Prostate gland (tissue), 2 donors: ENCODE results near the gene TRIO. TPM values are rescaled to one million over a fixed set of nuclear protein-coding genes. Genes with fewer than 3 reads are reported as not detected.

Experiments used
- DNase-seq: peaks from one replicate; pipeline ENCODE4 v3.0.0-alpha.2; 2019; ENCODE audit warnings: low spot score
- H3K27ac ChIP-seq, 2 donors: fragments of 200-600 bp; sonication (generic); 2 replicates each; pipeline ENCODE4 v1.5.1; 2017 to 2019
- H3K27me3 ChIP-seq: fragments of 200-600 bp; sonication (generic); replicated peaks from 2 replicates; pipeline ENCODE4 v1.5.1; 2019; ENCODE audit not compliant: insufficient read depth
- H3K36me3 ChIP-seq, 2 donors: fragments of 200-600 bp; sonication (generic); 1 replicate in 1 of 2; 2 replicates in 1 of 2; pipeline versions ENCODE4 v1.5.1 to v1.8.1; 2017 to 2019
- H3K4me1 ChIP-seq: fragments of 200-600 bp; sonication (generic); replicated peaks from 2 replicates; pipeline ENCODE4 v1.5.1; 2019
- H3K4me3 ChIP-seq, 2 donors: fragments of 200-600 bp; sonication (generic); 2 replicates each; pipeline ENCODE4 v1.5.1; 2017 to 2019
- H3K9me3 ChIP-seq: fragments of 200-600 bp; sonication (generic); 2 replicates; pipeline ENCODE4 v1.5.1; 2017
- CTCF ChIP-seq, 4 experiments: fragments of 200-600 bp in 2 of 4; fragments of 450-650 bp in 2 of 4; sonication (generic) in 2 of 4; IDR thresholded peaks; 1 replicate in 3 of 4; 2 replicates in 1 of 4; pipeline ENCODE4 v1.5.1; 2016 to 2019; ENCODE audit warnings: antibody characterized with exemption in 4 of 4, mild to moderate bottlenecking in 2 of 4, moderate library complexity in 2 of 4
- POLR2A ChIP-seq: fragments of 450-650 bp; IDR thresholded peaks from one replicate; pipeline ENCODE4 v1.6.1; 2016; ENCODE audit warnings: antibody characterized with exemption, mild to moderate bottlenecking
- POLR2AphosphoS5 ChIP-seq: sonication (generic); formaldehyde crosslinking; IDR thresholded peaks from one replicate; pipeline ENCODE4 v1.6.1; 2017; ENCODE audit warnings: antibody characterized with exemption
- WGBS: methylation state at CpG from one replicate; pipeline ENCODE4 v1.1.5; 2018; 5-methylcytosine and 5-hydroxymethylcytosine counted together
- intact Hi-C: fragments of 100-400 bp; cut with DNase I; formaldehyde crosslinking; loops from one replicate; pipeline ENCODE4 v1.14.2; 2022
- total RNA-seq, 2 donors: library from RNA; depleted of rRNA; stranded (reverse); fragments of >200 nt; gene quantifications; one replicate each; pipeline ENCODE4 v1.1.0, GENCODE V29; 2016

TRIO gene
- total RNA-seq, 2 donors from 2014 or later: 90.3 to 197 TPM

DNA sequence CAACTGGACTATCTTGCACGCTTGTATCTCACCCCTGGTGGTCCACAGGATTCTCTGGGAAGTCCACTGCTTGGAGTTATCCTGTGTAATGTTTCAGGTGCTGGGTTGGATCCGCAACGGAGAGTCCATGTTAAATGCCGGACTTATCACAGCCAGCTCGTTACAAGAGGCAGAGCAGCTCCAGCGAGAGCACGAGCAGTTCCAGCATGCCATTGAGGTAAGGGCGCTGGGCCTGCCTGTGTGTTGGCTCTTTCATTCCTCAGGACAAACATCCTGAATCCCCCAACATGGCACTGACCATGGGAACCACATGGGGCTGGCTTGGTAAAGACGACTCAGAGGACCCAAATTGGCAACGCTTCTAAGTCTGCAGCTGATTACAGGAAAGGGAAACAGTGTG, 223.6 kb downstream of the TRIO start:
- 86% methylated on average over 10 of the region's 10 CpGs for WGBS
- no peak overlapping the region for H3K27ac ChIP-seq
- H3K4me3 ChIP-seq: no peak overlapping the region
- intact Hi-C loops: loop anchor here (10.0 kb wide), 1 partner anchor 278 kb away; no protein-coding TSS in a partner anchor
- no peak for DNase-seq
- H3K36me3 ChIP-seq: peaks cover 6 to 7% of the 10 kb centered on the region in 2 donors
- H3K27me3 ChIP-seq: no peaks in the 10 kb centered on the region
- H3K4me1 ChIP-seq: no peaks in the 10 kb centered on the region
- no peak for TF ChIP-seq POLR2AphosphoS5
- TF ChIP-seq CTCF (IDR thresholded peaks at IDR 0.05): no peak
- TF ChIP-seq POLR2A: no peak
- H3K9me3 ChIP-seq: no peaks in the 10 kb centered on the region

- TF ChIP-seq POLR2A (no peak), CTCF (IDR thresholded peaks at IDR 0.05) (no peak), POLR2AphosphoS5 (no peak)
- Histone ChIP-seq H3K4me1 (no peaks in the 10 kb centered on the region), H3K27me3 (no peaks in the 10 kb centered on the region), H3K4me3 (no peak overlapping the region), H3K36me3 (peaks cover 6 to 7% of the 10 kb centered on the region in 2 donors), H3K27ac (no peak overlapping the region), H3K9me3 (no peaks in the 10 kb centered on the region)
- DNase-seq: no peak
- intact Hi-C loops: loop anchor here (10.0 kb wide), 1 partner anchor 277 kb away; no protein-coding TSS in a partner anchor
- 79% methylated on average over 3 of the region's 3 CpGs for WGBS
Observed at GRCh38 chr5:14367364-14367763, 224.2 kb downstream of the TRIO start.

DNA sequence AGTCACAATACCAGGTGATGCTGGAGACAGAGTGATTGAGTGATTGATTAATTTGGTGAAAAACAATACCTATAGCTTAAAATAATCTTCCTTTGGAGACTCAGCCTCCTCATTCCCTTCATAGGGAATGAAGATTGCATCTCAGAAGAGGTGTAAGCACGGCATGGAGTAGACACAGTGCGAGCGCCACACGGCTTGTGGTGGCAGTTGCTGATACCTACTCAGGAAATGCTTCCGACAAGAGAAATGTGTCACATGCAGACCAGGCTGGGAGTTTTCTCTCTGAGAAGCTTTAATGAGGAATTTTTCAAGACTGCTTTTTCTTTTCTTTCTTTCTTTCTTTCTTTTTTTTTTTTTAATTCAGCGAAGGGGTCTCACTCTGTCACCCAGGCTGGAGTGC, 226.6 kb downstream of the TRIO start:
- no peak for DNase-seq
- Histone ChIP-seq H3K27me3 (no peaks in the 10 kb centered on the region), H3K4me3 (no peak overlapping the region), H3K4me1 (no peaks in the 10 kb centered on the region), H3K36me3 (peaks cover 6 to 7% of the 10 kb centered on the region in 2 donors), H3K27ac (no peak overlapping the region), H3K9me3 (no peaks in the 10 kb centered on the region)
- TF ChIP-seq POLR2AphosphoS5 (no peak), POLR2A (no peak), CTCF (IDR thresholded peaks at IDR 0.05) (no peak)
- 91% methylated on average over 6 of the region's 6 CpGs for WGBS
- intact Hi-C loops: loop anchor here (10.0 kb wide), 1 partner anchor 275 kb away; no protein-coding TSS in a partner anchor

GRCh38 chr5:14370386-14370785, 227.2 kb downstream of the TRIO start:
- intact Hi-C loops: no loop called here
- Histone ChIP-seq H3K9me3 (no peaks in the 10 kb centered on the region), H3K27me3 (no peaks in the 10 kb centered on the region), H3K36me3 (peaks cover 6 to 7% of the 10 kb centered on the region in 2 donors), H3K27ac (no peak overlapping the region), H3K4me3 (no peak overlapping the region), H3K4me1 (no peaks in the 10 kb centered on the region)
- 86% methylated on average over 5 of the region's 5 CpGs for WGBS
- no peak for DNase-seq
- TF ChIP-seq CTCF (IDR thresholded peaks at IDR 0.05) (no peak), POLR2AphosphoS5 (no peak), POLR2A (no peak)

GRCh38 chr5:14373685-14374084, 230.5 kb downstream of the TRIO start:
- H3K4me1 ChIP-seq: no peaks in the 10 kb centered on the region
- H3K27ac ChIP-seq: peak overlapping the region; percentile 62 to 63
- no peak for TF ChIP-seq POLR2AphosphoS5
- TF ChIP-seq CTCF (IDR thresholded peaks at IDR 0.05): no peak
- no peak for TF ChIP-seq POLR2A
- DNase-seq: no peak
- WGBS: 62% methylated on average over 6 of the region's 6 CpGs
- no peaks in the 10 kb centered on the region for H3K27me3 ChIP-seq
- H3K36me3 ChIP-seq: peaks cover 6 to 7% of the 10 kb centered on the region in 2 donors
- intact Hi-C loops: no loop called here
- H3K9me3 ChIP-seq: no peaks in the 10 kb centered on the region
- no peak overlapping the region for H3K4me3 ChIP-seq
